ENCODE data around the gene CCNJL. TPM values are rescaled to one million over a fixed set of nuclear protein-coding genes. Genes with fewer than 3 reads are reported as not detected.
"Not testable (repeated sequence)": the region's sequence is repeated elsewhere in the genome, so short reads cannot be mapped to it uniquely, and the experiment has no call there.

Gene CCNJL
- total RNA-seq, 1 donor from 2014 or later, result not detected

DNA sequence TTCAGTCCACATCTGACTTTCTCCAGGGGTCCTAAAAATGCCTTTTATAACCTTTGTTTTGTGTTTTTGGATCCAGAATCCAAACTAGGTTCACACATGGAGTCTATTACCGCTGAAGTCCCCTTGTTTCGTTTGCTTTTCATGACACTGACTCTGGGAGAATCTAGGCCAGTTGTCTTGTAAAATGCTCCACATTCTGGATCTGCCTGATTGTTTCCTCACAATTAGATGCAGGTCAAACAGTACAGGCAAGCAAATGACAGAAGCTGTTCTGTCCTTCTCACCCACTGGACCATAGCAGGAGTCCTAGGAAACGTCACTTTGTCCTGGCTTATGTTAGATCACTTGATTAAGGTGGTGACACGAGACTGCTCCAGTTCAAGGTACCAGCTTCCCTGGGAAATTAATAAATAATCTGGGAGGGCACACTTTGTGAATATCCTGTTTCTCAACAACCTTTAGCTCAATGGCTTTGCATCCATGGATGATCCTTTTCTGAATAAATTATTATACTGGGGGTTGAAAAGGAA lies 49.0 kb downstream of the CCNJL start:
- intact Hi-C loops (cut with micrococcal nuclease), result no loop called here

DNA sequence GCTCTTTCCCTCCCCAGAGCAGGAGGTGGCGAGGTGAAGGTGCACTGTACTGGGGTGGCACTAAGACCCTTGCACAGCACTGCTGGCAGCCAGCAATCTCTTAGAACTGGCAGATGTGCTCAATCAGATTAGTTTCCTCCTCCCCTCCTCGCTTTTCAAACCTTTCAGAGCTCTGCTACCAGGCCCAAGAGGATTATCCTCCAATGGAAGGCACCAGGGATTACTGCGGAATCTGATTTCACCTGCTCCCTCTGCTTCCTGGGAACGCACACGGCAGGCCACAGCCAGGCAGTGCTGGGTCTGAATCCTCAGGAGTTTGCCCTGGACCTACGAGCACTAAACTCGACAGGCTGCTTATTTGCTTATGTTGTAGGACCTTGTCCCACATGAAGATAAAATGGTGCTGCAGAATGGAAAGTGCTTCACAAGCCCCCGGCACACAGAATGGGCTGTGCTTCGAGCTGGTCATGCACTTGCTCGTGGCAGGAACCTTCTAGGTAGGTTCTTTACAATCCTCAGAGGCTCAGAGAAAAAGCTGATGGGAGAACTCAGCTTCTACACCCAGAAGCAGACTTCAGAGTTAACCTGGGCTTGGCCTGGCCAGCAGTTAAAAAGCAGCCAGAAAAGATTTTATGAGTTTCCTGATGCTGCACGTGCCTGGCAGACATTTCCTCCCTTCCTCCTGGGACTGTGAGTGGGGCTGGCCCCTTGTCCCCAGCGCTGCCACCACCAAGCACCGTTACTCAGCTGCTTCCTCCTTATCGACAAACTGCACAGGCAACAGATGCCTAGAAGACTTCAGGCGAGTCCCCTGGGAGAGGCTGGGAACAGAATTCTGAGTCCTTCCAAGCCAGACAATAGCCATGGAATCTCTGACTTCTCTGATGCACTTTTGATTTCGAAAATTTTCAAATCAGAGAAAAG lies 50.0 kb downstream of the CCNJL start:
- intact Hi-C loops (cut with micrococcal nuclease), result no loop called here

DNA sequence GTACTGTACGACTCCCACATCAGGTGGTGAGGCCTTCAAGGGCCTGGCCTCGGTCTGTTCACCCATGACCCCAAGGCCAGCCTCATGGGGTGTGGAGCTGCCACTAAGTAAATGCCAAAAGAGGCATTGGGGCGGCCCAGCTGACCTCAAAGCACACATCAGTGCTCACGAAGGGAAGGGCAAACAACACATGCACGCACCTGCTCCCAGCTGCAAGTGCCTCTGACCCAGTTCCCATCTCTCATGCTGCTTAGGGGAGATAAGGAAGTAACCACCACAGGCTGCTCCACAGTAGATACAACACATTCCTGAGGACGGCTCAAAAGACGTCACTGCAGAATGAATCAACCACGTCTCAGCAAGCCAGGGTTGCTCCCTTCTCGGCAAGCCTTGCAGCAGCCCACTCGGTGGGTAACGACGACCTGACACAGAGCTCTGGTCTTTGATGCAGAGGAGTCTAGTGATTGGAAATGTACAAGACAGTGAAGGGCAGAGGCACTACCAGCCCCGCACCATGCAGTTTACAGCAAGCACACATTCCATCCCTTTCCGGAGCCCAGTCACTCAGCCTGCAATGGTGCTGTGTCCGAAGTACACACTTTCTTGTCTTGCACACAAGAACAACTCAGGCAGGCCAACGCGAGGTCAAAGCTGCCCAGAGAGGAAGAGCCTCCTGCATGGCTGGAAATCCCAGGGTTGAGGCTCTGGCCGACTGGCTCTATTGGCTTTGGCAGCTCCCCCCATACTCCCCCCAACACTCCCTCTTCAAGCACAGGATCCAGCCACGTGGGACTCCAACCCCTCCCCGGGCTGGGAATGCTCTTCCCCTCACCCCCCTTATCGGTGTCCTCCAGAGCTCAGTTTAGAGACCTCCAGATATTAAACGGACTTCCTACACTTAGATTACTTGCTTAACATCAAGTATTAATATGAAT lies 51.2 kb downstream of the CCNJL start:
- intact Hi-C loops (cut with micrococcal nuclease), result no loop called here

- intact Hi-C loops (cut with micrococcal nuclease), result no loop called here
Observed at GRCh38 chr5:160260006-160260775, 52.2 kb downstream of the CCNJL start.

DNA sequence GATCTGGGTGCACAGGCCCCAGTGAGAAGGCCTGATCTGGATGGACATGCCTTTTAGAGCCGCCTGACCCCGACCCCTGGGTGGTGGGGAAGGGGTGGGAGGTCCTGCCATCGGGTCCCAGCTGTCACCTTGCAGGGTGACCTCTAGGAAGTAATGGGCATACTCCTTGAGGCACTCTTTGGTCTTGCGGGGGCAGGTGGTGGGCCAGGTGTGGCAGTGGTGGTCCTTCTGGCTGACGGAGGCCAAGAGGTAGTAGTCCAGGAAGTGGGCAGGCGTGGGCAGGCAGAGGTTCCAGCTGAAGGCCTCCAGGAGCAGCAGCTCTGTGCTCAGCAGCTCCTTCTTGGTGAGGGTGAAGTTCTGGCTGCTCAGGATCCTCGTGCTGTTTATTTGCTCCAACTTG lies 53.0 kb downstream of the CCNJL start:
- intact Hi-C loops (cut with micrococcal nuclease), result no loop called here

DNA sequence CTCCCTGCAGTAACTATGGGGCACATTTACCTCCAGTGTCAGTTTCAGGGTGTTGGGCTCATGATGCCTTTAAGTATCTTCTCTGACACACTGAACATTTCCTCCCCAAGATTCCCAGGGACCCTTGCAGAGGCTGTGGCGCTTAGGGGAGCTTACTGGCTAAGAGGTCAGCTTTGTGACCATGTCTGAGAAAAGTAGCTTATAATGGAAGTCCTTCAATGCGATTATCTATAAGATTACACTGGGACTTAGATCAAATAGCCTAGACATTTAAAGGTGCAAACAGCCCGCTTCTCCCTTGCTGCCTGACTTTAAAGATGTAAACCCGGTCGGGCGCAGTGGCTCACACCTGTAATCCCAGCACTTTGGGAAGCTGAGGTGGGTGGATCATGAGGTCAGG lies 57.7 kb downstream of the CCNJL start:
- intact Hi-C loops (cut with micrococcal nuclease), result no loop called here

DNA sequence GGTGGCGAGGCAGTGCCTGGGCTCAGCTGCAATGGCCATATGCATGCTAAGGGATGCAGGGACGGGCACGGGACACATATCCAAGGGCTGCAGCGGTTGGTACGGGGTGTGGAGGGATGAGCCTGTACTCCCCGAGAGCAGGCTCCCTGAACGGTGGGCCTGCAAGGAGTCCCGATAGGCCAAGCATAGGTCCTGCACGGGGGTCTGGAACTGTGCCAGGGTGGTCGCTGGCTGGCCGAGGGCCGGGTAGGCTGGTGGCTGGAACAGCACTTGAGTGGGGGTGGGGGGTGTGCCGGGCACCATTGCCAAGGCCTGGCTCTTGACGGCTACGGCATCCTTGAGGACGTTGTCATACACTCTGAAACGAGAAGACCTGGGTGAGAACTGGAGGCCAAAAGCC lies 58.9 kb downstream of the CCNJL start:
- intact Hi-C loops (cut with micrococcal nuclease), result no loop called here

- intact Hi-C loops (cut with micrococcal nuclease), result no loop called here
Observed at GRCh38 chr5:160252916-160253315, 59.4 kb downstream of the CCNJL start.

GRCh38 chr5:160251406-160252155 lies 60.8 kb downstream of the CCNJL start:
- intact Hi-C loops (cut with micrococcal nuclease), result no loop called here

- intact Hi-C loops (cut with micrococcal nuclease), result no loop called here
Observed at GRCh38 chr5:160250826-160251225, 61.5 kb downstream of the CCNJL start.

DNA sequence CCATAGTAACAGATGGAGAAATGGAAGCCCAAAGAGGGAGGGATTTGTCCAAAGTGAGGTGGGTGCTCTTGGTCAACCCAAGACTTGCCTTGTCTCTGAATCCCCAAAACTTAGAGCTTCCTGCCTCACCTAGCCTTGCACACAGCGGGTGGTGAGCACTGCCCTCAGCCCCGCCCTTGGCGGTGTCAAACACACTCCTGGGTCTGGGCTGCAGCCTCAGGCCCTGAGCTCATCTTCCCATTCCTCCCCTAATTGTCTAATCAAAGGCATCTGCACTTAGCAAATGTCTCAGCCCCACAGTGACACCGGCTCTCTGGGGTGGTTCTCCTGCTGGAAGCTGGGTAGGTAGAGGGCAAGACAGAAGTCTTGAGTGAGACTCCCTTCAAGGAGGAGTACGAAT lies 62.1 kb downstream of the CCNJL start:
- intact Hi-C loops (cut with micrococcal nuclease), result no loop called here

DNA sequence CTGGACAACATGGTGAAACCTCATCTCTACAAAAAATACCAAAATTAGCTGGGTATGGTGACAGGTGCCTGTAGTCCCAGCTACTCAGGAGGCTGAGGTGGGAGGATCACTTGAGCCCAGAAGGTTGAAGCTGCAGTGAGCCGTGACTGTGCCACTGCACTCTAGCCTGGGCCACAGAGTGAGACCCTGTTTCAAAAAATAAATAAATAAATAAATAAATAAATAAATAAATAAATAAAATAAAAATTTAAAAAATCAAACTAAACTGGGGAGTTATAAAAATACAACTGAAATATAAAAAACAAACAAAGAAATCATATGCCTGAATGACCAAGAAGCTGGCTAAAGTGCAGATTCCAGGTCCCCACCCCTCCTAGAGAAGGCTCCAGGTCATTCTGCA lies 62.8 kb downstream of the CCNJL start:
- intact Hi-C loops (cut with micrococcal nuclease), result not testable (repeated sequence)

- intact Hi-C loops (cut with micrococcal nuclease), result no loop called here
Observed at GRCh38 chr5:160245506-160246086, 66.8 kb downstream of the CCNJL start.

- intact Hi-C loops (cut with micrococcal nuclease), result no loop called here
Observed at GRCh38 chr5:160242145-160242544, 70.2 kb downstream of the CCNJL start.

- intact Hi-C loops (cut with micrococcal nuclease), result no loop called here
Observed at GRCh38 chr5:160240350-160240749, 72.0 kb downstream of the CCNJL start.

- intact Hi-C loops (cut with micrococcal nuclease), result no loop called here
Observed at GRCh38 chr5:160237571-160238093, 74.7 kb downstream of the CCNJL start.

DNA sequence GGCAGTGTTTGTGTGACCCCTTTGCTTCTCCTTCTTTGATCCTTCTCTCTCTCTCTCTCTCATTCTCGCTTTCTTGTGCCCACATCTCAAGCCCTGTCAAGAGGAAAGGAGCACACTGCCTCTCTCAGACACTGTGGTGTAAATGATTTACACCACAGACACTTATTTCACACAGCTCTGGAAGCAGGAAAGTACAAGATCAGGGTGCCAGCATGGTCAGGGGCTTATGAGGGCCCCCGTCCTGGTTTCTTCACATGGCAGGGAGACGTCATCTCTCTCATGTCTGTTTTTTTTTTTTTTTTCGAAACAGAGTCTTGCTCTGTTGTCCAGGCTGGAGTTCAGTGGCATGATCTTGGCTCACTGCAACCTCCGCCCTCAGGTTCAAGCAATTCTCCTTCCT lies 76.6 kb downstream of the CCNJL start:
- intact Hi-C loops (cut with micrococcal nuclease), result no loop called here

DNA sequence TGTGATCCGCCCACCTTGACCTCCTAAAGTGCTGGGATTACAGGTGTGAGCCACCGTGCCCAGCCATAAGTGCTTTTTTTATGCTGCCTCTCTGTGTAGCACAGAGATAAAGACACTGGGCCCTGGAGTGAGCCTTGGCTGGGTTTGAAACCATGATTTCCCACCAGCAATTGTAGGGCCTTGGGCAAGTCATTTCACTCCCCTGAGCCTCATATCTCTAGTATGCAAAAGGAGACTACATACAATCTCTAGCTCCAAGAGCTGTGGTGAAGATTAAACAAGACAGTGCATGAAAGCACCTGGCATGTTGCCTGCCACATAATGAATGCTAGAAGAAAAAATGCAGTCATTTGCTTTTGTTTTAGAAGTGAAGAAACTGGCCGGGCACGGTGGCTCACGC lies 79.1 kb downstream of the CCNJL start:
- intact Hi-C loops (cut with micrococcal nuclease), result no loop called here

DNA sequence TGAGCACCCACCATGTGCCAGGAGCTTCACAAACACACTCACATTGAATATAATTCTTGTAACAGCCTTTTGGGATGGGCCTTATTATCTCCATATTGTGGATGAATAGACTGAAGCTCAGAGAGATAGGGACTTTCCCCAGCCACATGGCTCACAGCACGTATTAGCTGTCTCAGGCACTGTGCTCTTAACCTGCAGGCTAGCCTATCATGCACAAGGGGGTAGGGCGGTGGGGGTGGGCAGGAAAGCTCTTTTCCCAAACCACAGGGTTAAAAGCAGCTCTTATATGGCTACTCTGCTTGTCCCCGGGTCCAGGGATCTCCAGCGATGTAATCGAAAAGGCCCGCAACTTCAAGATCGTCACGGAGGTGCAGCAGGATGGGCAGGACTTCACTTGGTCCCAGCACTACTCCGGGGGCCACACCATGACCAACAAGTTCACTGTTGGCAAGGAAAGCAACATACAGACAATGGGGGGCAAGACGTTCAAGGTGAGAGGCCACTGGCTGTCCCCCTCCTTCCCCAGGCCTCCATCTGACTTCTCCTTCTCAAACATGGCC lies 80.5 kb downstream of the CCNJL start:
- intact Hi-C loops (cut with micrococcal nuclease), result no loop called here
